HUDEP-2 (cell line): ENCODE measurements around the gene ADAMTS8.

Experiments used
- DNase-seq, 76 experiments: peaks; one replicate each; lab custom pipeline; 2025; ENCODE audit not compliant: unreplicated experiment in 76 of 76; lab: John Stamatoyannopoulos, UW

ADAMTS8 gene

GRCh38 chr11:130358398-130358797 is 70.0 kb downstream of the ADAMTS8 start:
- no peak for DNase-seq
